ENCODE measurements around the gene PLD5. TPM values are rescaled to one million over a fixed set of nuclear protein-coding genes. Genes with fewer than 3 reads are reported as not detected.

The PLD5 gene
- total RNA-seq, 4 donors from 2014 or later: 0.33 to 0.54 TPM; not detected in 2

DNA sequence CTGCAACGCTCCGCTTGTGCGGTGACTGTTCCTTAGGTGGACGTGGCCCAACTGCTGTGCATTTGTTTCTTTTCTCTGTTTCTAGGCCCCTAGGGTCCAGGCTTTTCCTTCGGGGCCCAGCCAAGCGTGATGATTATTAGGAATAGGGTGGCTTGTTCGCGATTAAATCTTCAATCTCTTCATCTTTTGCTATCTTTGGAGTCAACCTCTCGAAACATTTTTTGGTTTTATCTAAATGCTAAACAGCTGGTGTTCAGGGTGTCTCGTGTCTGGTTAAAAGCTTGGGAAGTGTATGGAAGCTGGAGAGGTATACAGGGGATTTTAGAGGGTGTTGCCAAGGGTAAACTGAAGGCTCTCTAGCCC lies 844 bp upstream of the PLD5 start:
- H3K4me1 ChIP-seq: peaks cover 0 to 7% of the 10 kb centered on the region in 2 donors
- no peak overlapping the region for H3K27ac ChIP-seq
- H3K4me3 ChIP-seq (replicated peaks in 1 of 3): no peak overlapping the region
- 11 to 12% methylated on average over 10 of the region's 10 CpGs for WGBS, 2 donors
- no peaks in the 10 kb centered on the region for H3K36me3 ChIP-seq
- intact Hi-C loops (cut with DNase I): no loop called here
- no peaks in the 10 kb centered on the region for H3K9me3 ChIP-seq
- TF ChIP-seq, protein P1, sequence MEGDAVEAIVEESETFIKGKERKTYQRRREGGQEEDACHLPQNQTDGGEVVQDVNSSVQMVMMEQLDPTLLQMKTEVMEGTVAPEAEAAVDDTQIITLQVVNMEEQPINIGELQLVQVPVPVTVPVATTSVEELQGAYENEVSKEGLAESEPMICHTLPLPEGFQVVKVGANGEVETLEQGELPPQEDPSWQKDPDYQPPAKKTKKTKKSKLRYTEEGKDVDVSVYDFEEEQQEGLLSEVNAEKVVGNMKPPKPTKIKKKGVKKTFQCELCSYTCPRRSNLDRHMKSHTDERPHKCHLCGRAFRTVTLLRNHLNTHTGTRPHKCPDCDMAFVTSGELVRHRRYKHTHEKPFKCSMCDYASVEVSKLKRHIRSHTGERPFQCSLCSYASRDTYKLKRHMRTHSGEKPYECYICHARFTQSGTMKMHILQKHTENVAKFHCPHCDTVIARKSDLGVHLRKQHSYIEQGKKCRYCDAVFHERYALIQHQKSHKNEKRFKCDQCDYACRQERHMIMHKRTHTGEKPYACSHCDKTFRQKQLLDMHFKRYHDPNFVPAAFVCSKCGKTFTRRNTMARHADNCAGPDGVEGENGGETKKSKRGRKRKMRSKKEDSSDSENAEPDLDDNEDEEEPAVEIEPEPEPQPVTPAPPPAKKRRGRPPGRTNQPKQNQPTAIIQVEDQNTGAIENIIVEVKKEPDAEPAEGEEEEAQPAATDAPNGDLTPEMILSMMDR (IDR thresholded peaks at IDR 0.05): no peak
- no peak for TF ChIP-seq POLR2A (IDR thresholded peaks at IDR 0.05)
- H3K27me3 ChIP-seq: no peaks in the 10 kb centered on the region
- no peak for DNase-seq

DNA sequence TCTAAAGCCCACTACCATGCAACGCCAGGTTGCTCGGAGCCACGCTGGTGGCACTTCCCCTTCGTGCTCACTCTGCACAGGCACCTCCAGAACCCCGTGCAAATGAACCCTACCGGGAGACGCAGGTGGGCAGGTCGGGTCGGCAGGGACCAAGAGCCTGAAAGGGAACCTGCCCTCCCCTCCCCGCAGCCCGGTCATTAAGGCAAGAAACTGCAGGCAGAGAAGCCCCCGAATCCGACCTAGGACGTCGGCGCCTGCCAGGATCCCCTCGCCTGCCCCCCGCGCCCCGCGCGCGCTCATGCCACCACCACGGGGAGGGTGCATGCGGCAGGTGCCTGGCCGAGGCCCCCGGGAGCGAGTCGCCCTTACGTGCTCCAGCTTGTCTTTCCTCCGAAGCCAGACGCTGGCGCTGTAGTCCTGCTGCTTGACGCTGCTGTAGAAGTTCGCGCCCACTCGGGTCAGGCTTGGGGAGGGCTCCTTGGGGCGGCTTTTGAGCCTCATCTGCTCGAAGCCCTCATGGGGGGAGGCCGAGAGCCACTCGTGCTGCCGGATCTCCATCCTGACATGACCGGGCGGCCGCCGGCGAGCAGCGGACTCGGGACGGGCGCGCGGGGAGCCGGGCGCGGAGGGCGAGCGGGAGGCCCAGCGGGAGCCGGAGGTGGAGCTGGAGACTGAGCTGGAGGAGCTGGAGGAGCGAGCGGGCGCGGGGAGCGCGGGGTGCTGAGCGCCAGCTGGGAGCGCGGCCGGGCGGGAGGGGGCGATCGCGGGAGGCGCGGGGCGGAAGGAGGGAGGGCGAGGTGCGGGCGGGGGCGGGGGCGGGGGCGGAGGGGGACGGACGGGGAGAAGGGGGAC lies 552 bp downstream of the PLD5 start:
- H3K27ac ChIP-seq: no peak overlapping the region
- peaks cover 0 to 7% of the 10 kb centered on the region in 2 donors for H3K4me1 ChIP-seq
- H3K27me3 ChIP-seq: no peaks in the 10 kb centered on the region
- no peaks in the 10 kb centered on the region for H3K9me3 ChIP-seq
- intact Hi-C loops (cut with DNase I): no loop called here
- peak; percentile 8 for DNase-seq
- no peaks in the 10 kb centered on the region for H3K36me3 ChIP-seq
- H3K4me3 ChIP-seq (replicated peaks in 1 of 3): peak overlapping the region in 1 of 3 donors; percentile 8
- no peak for TF ChIP-seq POLR2A (IDR thresholded peaks at IDR 0.05)
- TF ChIP-seq, protein P1 (IDR thresholded peaks at IDR 0.05): no peak
- 0 to 3% methylated on average over 3 to 7 of the region's 85 CpGs for WGBS, 2 donors

DNA sequence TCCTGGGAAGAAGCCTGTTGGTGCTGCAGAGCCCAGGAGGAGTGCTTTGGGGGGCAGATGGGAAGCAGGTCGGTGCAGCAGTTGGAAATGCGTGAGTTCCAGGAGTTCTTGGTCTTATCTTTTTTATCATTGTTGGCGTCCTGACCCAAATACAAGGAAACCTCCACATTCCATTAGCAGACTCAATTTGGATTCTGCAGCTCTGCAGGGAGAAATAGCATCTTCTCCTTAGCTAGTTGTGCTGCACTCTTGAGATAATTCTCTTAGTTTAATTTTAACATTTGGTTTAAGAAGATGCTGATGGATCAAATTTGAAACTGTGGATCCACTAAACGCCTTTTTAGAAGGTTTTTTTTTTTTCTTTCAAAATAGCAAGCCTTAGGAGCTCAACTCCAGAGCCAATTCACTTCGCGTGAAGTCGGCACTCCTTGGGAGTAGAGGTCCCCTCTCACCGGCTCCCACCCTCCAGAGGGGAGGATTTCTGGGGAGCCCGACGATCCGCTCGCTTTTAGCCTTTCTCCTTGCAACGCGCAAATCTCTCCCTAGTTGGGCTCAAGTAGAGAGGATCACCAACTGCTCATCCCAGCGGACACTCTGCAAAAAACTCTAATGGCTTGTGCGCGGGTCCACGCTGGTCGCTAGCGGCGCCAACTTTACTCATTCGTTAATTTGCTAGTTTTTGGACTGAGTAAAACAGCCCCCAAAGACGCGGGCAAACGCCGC lies 1.3 kb downstream of the PLD5 start:
- no peaks in the 10 kb centered on the region for H3K36me3 ChIP-seq
- H3K4me3 ChIP-seq (replicated peaks in 1 of 3): no peak overlapping the region
- peaks cover 0 to 7% of the 10 kb centered on the region in 2 donors for H3K4me1 ChIP-seq
- no peaks in the 10 kb centered on the region for H3K27me3 ChIP-seq
- 3 to 5% methylated on average over 26 of the region's 26 CpGs for WGBS, 2 donors
- no peak for DNase-seq
- no peak for TF ChIP-seq POLR2A (IDR thresholded peaks at IDR 0.05)
- TF ChIP-seq, protein P1 (IDR thresholded peaks at IDR 0.05): no peak
- H3K27ac ChIP-seq: no peak overlapping the region
- no peaks in the 10 kb centered on the region for H3K9me3 ChIP-seq
- intact Hi-C loops (cut with DNase I): no loop called here

DNA sequence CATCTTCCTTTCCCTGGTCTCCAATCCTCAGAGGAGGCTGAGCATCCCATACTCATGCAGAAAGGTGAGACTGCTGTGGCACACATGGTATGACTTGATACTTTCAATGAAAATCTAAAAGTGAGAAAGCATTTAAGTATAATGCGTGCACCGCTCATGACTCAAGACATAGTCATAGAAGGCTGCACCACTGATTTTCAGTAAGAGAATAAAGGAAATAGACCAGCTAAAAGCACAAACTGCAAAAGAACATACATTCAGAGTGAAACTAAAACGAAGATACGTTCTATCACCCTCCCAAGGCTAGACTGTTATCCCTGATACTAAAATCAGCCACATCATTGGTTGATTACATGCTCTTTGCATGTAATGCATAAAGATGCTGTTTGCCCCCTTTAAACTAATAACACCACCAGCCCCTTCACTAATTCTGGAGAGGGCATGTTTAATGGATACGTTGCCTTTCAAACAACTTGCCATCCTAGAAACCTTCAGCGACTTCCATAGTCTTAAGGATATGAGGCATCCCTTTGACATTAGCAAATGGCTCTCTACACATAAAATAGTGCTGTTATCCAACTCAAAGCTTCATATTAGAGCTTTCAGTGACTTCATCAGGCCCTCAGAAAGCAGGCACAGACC lies 2.1 kb downstream of the PLD5 start:
- DNase-seq: no peak
- H3K4me1 ChIP-seq: peaks cover 0 to 7% of the 10 kb centered on the region in 2 donors
- H3K4me3 ChIP-seq (replicated peaks in 1 of 3): no peak overlapping the region
- TF ChIP-seq POLR2A (IDR thresholded peaks at IDR 0.05): no peak
- TF ChIP-seq, protein P1 (IDR thresholded peaks at IDR 0.05): no peak
- H3K9me3 ChIP-seq: no peaks in the 10 kb centered on the region
- H3K36me3 ChIP-seq: no peaks in the 10 kb centered on the region
- 60 to 62% methylated on average over 6 of the region's 6 CpGs for WGBS, 2 donors
- H3K27me3 ChIP-seq: no peaks in the 10 kb centered on the region
- no peak overlapping the region for H3K27ac ChIP-seq
- intact Hi-C loops (cut with DNase I): no loop called here
